HepG2 (cell line): Measurements from ENCODE around the gene TMUB1. TPM values are rescaled to one million over a fixed set of nuclear protein-coding genes. Genes with fewer than 3 reads are reported as not detected.

Source experiments
- ATF2 ChIP-seq: sonication (generic); formaldehyde crosslinking; IDR thresholded peaks from 2 replicates; pipeline ENCODE4 v1.4.0; 2020; ENCODE audit warnings: missing genetic modification reagents
- BORCS8-MEF2B ChIP-seq: sonication (generic); formaldehyde crosslinking; IDR thresholded peaks from 2 replicates; pipeline ENCODE4 v1.8.0; 2022; ENCODE audit warnings: mild to moderate bottlenecking, missing genetic modification reagents
- GPN1 ChIP-seq: sonication (generic); formaldehyde crosslinking; IDR thresholded peaks from 2 replicates; pipeline ENCODE4 v1.5.1; 2020; ENCODE audit warnings: missing genetic modification reagents, borderline replicate concordance
- HIVEP1 ChIP-seq: sonication (generic); formaldehyde crosslinking; IDR thresholded peaks from 2 replicates; pipeline ENCODE4 v1.4.0; 2020; ENCODE audit warnings: mild to moderate bottlenecking, missing genetic modification reagents
- HOXA5 ChIP-seq: sonication (generic); formaldehyde crosslinking; IDR thresholded peaks from 2 replicates; pipeline ENCODE4 v1.4.0; 2020; ENCODE audit warnings: missing genetic modification reagents
- MXD4 ChIP-seq: IDR thresholded peaks from 2 replicates; pipeline ENCODE4 v1.6.1; 2016; ENCODE audit warnings: mild to moderate bottlenecking, missing biosample characterization, missing genetic modification reagents
- NFKB2 ChIP-seq: sonication (generic); formaldehyde crosslinking; IDR thresholded peaks from 2 replicates; pipeline ENCODE4 v1.4.0; 2020; ENCODE audit warnings: missing genetic modification reagents, borderline replicate concordance
- PAXIP1 ChIP-seq: sonication (generic); formaldehyde crosslinking; conservative IDR thresholded peaks from 2 replicates; pipeline ENCODE4 v1.4.0; 2020; ENCODE audit warnings: mild to moderate bottlenecking, missing genetic modification reagents, moderate library complexity
- POGZ ChIP-seq: sonication (generic); formaldehyde crosslinking; IDR thresholded peaks from 2 replicates; pipeline ENCODE4 v1.4.0; 2020; ENCODE audit warnings: mild to moderate bottlenecking, missing genetic modification reagents
- RBFOX2 ChIP-seq: fragments of 200-400 bp; formaldehyde crosslinking; IDR thresholded peaks from 2 replicates; pipeline ENCODE4 v1.6.1; 2017; ENCODE audit warnings: low read depth, mild to moderate bottlenecking, low read length
- RNF219 ChIP-seq: sonication (generic); formaldehyde crosslinking; IDR thresholded peaks from 2 replicates; pipeline ENCODE4 v1.5.0; 2020; ENCODE audit warnings: mild to moderate bottlenecking, missing genetic modification reagents
- SIN3B ChIP-seq: fragments of 150-350 bp; IDR thresholded peaks from 2 replicates; pipeline ENCODE4 v1.6.1; 2014; ENCODE audit warnings: low read length
- SP2 ChIP-seq: sonication (generic); formaldehyde crosslinking; IDR thresholded peaks from 2 replicates; pipeline ENCODE4 v1.5.1; 2020; ENCODE audit warnings: mild to moderate bottlenecking, missing genetic modification reagents
- SUZ12 ChIP-seq: fragments of 150-350 bp; IDR thresholded peaks from 2 replicates; pipeline ENCODE4 v1.6.1; 2014; ENCODE audit warnings: low read depth, low read length
- TAF1 ChIP-seq: sonication (generic); formaldehyde crosslinking; IDR thresholded peaks from 2 replicates; pipeline ENCODE4 v1.4.0; 2020; ENCODE audit warnings: missing genetic modification reagents
- ZMAT5 ChIP-seq: sonication (generic); formaldehyde crosslinking; IDR thresholded peaks from 2 replicates; pipeline ENCODE4 v1.5.0; 2020; ENCODE audit warnings: mild to moderate bottlenecking, low read depth, missing genetic modification reagents, borderline replicate concordance
- ZNF354B ChIP-seq: sonication (generic); formaldehyde crosslinking; IDR thresholded peaks from 2 replicates; pipeline ENCODE4 v1.8.0; 2022; ENCODE audit warnings: mild to moderate bottlenecking, missing genetic modification reagents
- ZNF547 ChIP-seq: sonication (generic); formaldehyde crosslinking; IDR thresholded peaks from 2 replicates; pipeline ENCODE4 v1.5.1; 2020; ENCODE audit warnings: mild to moderate bottlenecking, missing genetic modification reagents
- ZNF639 ChIP-seq: conservative IDR thresholded peaks from 2 replicates; pipeline ENCODE4 v1.6.1; 2018; ENCODE audit warnings: missing genetic modification reagents
- ZNF777 ChIP-seq: sonication (generic); formaldehyde crosslinking; IDR thresholded peaks from 2 replicates; pipeline ENCODE4 v1.4.0; 2020; ENCODE audit warnings: missing genetic modification reagents
- polyA plus RNA-seq, 8 experiments: library from polyadenylated mRNA; depleted of rRNA in 3 of 8; stranded (reverse) in 7 of 8; unstranded in 1 of 8; fragments of >200 nt; fragmentation: Illumina TruSeq in 4 of 8; extraction: Trizol in 4 of 8; gene quantifications; 2 replicates each; pipeline versions ENCODE4 v1.2.1 to v1.2.3, GENCODE V29; 2011 to 2016; ENCODE audit warnings: low read depth in 4 of 8, missing spikeins in 1 of 8, mixed read lengths in 1 of 8; ENCODE audit not compliant: insufficient read depth in 1 of 8
- total RNA-seq, 5 experiments: library from RNA; depleted of rRNA; stranded (reverse); fragments of >200 nt; fragmentation: Illumina TruSeq; extraction: Trizol; gene quantifications; 2 replicates each; pipeline ENCODE4 v1.2.3, GENCODE V29; 2016; ENCODE audit warnings: low read depth in 1 of 5

TMUB1 gene
- total and polyA plus RNA-seq, 2 of the 13 experiments (the other 11 are each of a cell fraction or from before 2014, with no cell fraction given) = 44.8 to 51.6 TPM

- peak; percentile 33; the same call in 1 of the 2 replicates for TF ChIP-seq ZNF354B (CRISPR knock-in tag)
- TF ChIP-seq HOXA5 = 0 out of 2 replicates have a peak, but pooled peaks have one; percentile 53
- 0 out of 2 replicates have a peak, but pooled peaks have one; percentile 46 for TF ChIP-seq HIVEP1 (CRISPR knock-in tag)
- TF ChIP-seq GPN1 (CRISPR knock-in tag) = no peak
- no peak for TF ChIP-seq SUZ12
- peak; percentile 64; the same call in 1 of the 2 replicates for TF ChIP-seq ZNF547 (CRISPR knock-in tag)
- no peak for TF ChIP-seq RNF219 (CRISPR knock-in tag)
- no peak for TF ChIP-seq SIN3B
- TF ChIP-seq ZMAT5 (CRISPR knock-in tag) = no peak
- TF ChIP-seq POGZ (CRISPR knock-in tag) = 0 out of 2 replicates have a peak, but pooled peaks have one; percentile 26
- 0 out of 2 replicates have a peak, but pooled peaks have one; percentile 16 for TF ChIP-seq ATF2
- TF ChIP-seq NFKB2 (CRISPR knock-in tag) = peak; percentile 71; the same call in 1 of the 2 replicates
- peak; percentile 86 for TF ChIP-seq RBFOX2
- peak; percentile 48; the same call in 1 of the 2 replicates for TF ChIP-seq ZNF639 (CRISPR knock-in tag)
- TF ChIP-seq ZNF777 (CRISPR knock-in tag) = peak; percentile 65; the same call in 1 of the 2 replicates
- peak; percentile 75 for TF ChIP-seq TAF1
- TF ChIP-seq MXD4 (CRISPR knock-in tag) = peak; percentile 66; the same call in 1 of the 2 replicates
- peak; percentile 62; the same call in 1 of the 2 replicates for TF ChIP-seq BORCS8-MEF2B
- TF ChIP-seq SP2 (CRISPR knock-in tag) = peak; percentile 34; the same call in 1 of the 2 replicates
- TF ChIP-seq PAXIP1 (CRISPR knock-in tag) = peak; percentile 46
Measured at GRCh38 chr7:151085691-151086620, 2.7 kb upstream of the TMUB1 start, which contains the start of gene AGAP3 (continued).
